ENCODE results near the gene CPT1C. TPM values are rescaled to one million over a fixed set of nuclear protein-coding genes. Genes with fewer than 3 reads are reported as not detected.

CPT1C gene
- polyA plus RNA-seq (2013, experiment 1 of 2), result 19.7 TPM
- polyA plus RNA-seq (2013, experiment 2 of 2), result 26.9 TPM

- Histone ChIP-seq H3K36me3 (ENCODE audit: insufficient read depth, low read length) (peaks cover 32% of the 10 kb centered on the region), H3K4me1 (ENCODE audit: insufficient read depth, low read length) (peaks cover 6% of the 10 kb centered on the region), H3K4me3 (ENCODE audit: low read length) (peak within 1 kb of the TSS; percentile 67), H3K9me3 (ENCODE audit: insufficient read depth, low read depth, low read length) (no peaks in the 10 kb centered on the region), H3K9ac (ENCODE audit: low read depth, low read length) (peak within 1 kb of the TSS; percentile 73), H3K27ac (ENCODE audit: low read depth, low read length) (peak within 1 kb of the TSS; percentile 78), H3K27me3 (ENCODE audit: insufficient read depth, low read length) (no peaks in the 10 kb centered on the region)
- 9% methylated on average over 38 of the region's 38 CpGs for WGBS
Observed at GRCh38 chr19:49690656-49691242, at the start of gene CPT1C. TSS of gene CPT1C (plus strand) at chr19:49691116. CDS start at chr19:49692253, 1,137 bp downstream.

- H3K9me3 ChIP-seq (ENCODE audit: insufficient read depth, low read depth, low read length), result no peaks in the 10 kb centered on the region
- H3K4me1 ChIP-seq (ENCODE audit: insufficient read depth, low read length), result peaks cover 13% of the 10 kb centered on the region
- H3K27me3 ChIP-seq (ENCODE audit: insufficient read depth, low read length), result no peaks in the 10 kb centered on the region
- peak within 1 kb of the TSS; percentile 76 for H3K4me3 ChIP-seq (ENCODE audit: low read length)
- peak within 1 kb of the TSS; percentile 98 for H3K27ac ChIP-seq (ENCODE audit: low read depth, low read length)
- H3K36me3 ChIP-seq (ENCODE audit: insufficient read depth, low read length), result peaks cover 21% of the 10 kb centered on the region
- WGBS, result under 1% methylated on average over 87 of the region's 87 CpGs
- peak within 1 kb of the TSS; percentile 96 for H3K9ac ChIP-seq (ENCODE audit: low read depth, low read length)
Observed at GRCh38 chr19:49641688-49642491, 49.0 kb upstream of the CPT1C start, which contains the start of gene SCAF1. TSS of gene SCAF1 (plus strand) at chr19:49642209. CDS start at chr19:49645027, 2,818 bp downstream.

GRCh38 chr19:49642492-49643035 lies 48.4 kb upstream of the CPT1C start:
- Histone ChIP-seq H3K4me1 (ENCODE audit: insufficient read depth, low read length) (peaks cover 13% of the 10 kb centered on the region), H3K9me3 (ENCODE audit: insufficient read depth, low read depth, low read length) (no peaks in the 10 kb centered on the region), H3K27ac (ENCODE audit: low read depth, low read length) (peak overlapping the region; percentile 86), H3K36me3 (ENCODE audit: insufficient read depth, low read length) (peaks cover 28% of the 10 kb centered on the region), H3K4me3 (ENCODE audit: low read length) (peak overlapping the region; percentile 76), H3K27me3 (ENCODE audit: insufficient read depth, low read length) (no peaks in the 10 kb centered on the region), H3K9ac (ENCODE audit: low read depth, low read length) (peak overlapping the region; percentile 94)
- 12% methylated on average over 5 of the region's 5 CpGs for WGBS

GRCh38 chr19:49643466-49643865 lies 47.5 kb upstream of the CPT1C start:
- Histone ChIP-seq H3K27me3 (ENCODE audit: insufficient read depth, low read length) (no peaks in the 10 kb centered on the region), H3K9ac (ENCODE audit: low read depth, low read length) (no peak overlapping the region), H3K4me1 (ENCODE audit: insufficient read depth, low read length) (peaks cover 11% of the 10 kb centered on the region), H3K27ac (ENCODE audit: low read depth, low read length) (no peak overlapping the region), H3K9me3 (ENCODE audit: insufficient read depth, low read depth, low read length) (no peaks in the 10 kb centered on the region), H3K4me3 (ENCODE audit: low read length) (peak overlapping the region; percentile 76), H3K36me3 (ENCODE audit: insufficient read depth, low read length) (peaks cover 35% of the 10 kb centered on the region)
- WGBS, result 91% methylated on average over 2 of the region's 2 CpGs

GRCh38 chr19:49645592-49645991 lies 45.3 kb upstream of the CPT1C start:
- peaks cover 8% of the 10 kb centered on the region for H3K4me1 ChIP-seq (ENCODE audit: insufficient read depth, low read length)
- no peak overlapping the region for H3K4me3 ChIP-seq (ENCODE audit: low read length)
- no peaks in the 10 kb centered on the region for H3K27me3 ChIP-seq (ENCODE audit: insufficient read depth, low read length)
- no peaks in the 10 kb centered on the region for H3K9me3 ChIP-seq (ENCODE audit: insufficient read depth, low read depth, low read length)
- no peak overlapping the region for H3K27ac ChIP-seq (ENCODE audit: low read depth, low read length)
- 97% methylated on average over 11 of the region's 11 CpGs for WGBS
- no peak overlapping the region for H3K9ac ChIP-seq (ENCODE audit: low read depth, low read length)
- peaks cover 53% of the 10 kb centered on the region for H3K36me3 ChIP-seq (ENCODE audit: insufficient read depth, low read length)

- peaks cover 8% of the 10 kb centered on the region for H3K4me1 ChIP-seq (ENCODE audit: insufficient read depth, low read length)
- H3K4me3 ChIP-seq (ENCODE audit: low read length), result no peak overlapping the region
- H3K27ac ChIP-seq (ENCODE audit: low read depth, low read length), result no peak overlapping the region
- 95% methylated on average over 13 of the region's 13 CpGs for WGBS
- H3K27me3 ChIP-seq (ENCODE audit: insufficient read depth, low read length), result no peaks in the 10 kb centered on the region
- H3K9me3 ChIP-seq (ENCODE audit: insufficient read depth, low read depth, low read length), result no peaks in the 10 kb centered on the region
- no peak overlapping the region for H3K9ac ChIP-seq (ENCODE audit: low read depth, low read length)
- peaks cover 54% of the 10 kb centered on the region for H3K36me3 ChIP-seq (ENCODE audit: insufficient read depth, low read length)
Observed at GRCh38 chr19:49645995-49646394, 44.9 kb upstream of the CPT1C start.

GRCh38 chr19:49646586-49646985 lies 44.3 kb upstream of the CPT1C start:
- Histone ChIP-seq H3K9me3 (ENCODE audit: insufficient read depth, low read depth, low read length) (no peaks in the 10 kb centered on the region), H3K4me1 (ENCODE audit: insufficient read depth, low read length) (peaks cover 8% of the 10 kb centered on the region), H3K27ac (ENCODE audit: low read depth, low read length) (no peak overlapping the region), H3K4me3 (ENCODE audit: low read length) (no peak overlapping the region), H3K27me3 (ENCODE audit: insufficient read depth, low read length) (no peaks in the 10 kb centered on the region), H3K9ac (ENCODE audit: low read depth, low read length) (no peak overlapping the region), H3K36me3 (ENCODE audit: insufficient read depth, low read length) (peaks cover 59% of the 10 kb centered on the region)
- WGBS, result 94% methylated on average over 17 of the region's 17 CpGs

GRCh38 chr19:49651029-49651819 lies 39.7 kb upstream of the CPT1C start:
- no peaks in the 10 kb centered on the region for H3K9me3 ChIP-seq (ENCODE audit: insufficient read depth, low read depth, low read length)
- no peaks in the 10 kb centered on the region for H3K27me3 ChIP-seq (ENCODE audit: insufficient read depth, low read length)
- no peak overlapping the region for H3K27ac ChIP-seq (ENCODE audit: low read depth, low read length)
- 96% methylated on average over 72 of the region's 72 CpGs for WGBS
- H3K9ac ChIP-seq (ENCODE audit: low read depth, low read length), result no peak overlapping the region
- no peak overlapping the region for H3K4me3 ChIP-seq (ENCODE audit: low read length)
- H3K4me1 ChIP-seq (ENCODE audit: insufficient read depth, low read length), result no peaks in the 10 kb centered on the region
- H3K36me3 ChIP-seq (ENCODE audit: insufficient read depth, low read length), result peaks cover 82% of the 10 kb centered on the region

- Histone ChIP-seq H3K9me3 (ENCODE audit: insufficient read depth, low read depth, low read length) (no peaks in the 10 kb centered on the region), H3K4me1 (ENCODE audit: insufficient read depth, low read length) (no peaks in the 10 kb centered on the region), H3K36me3 (ENCODE audit: insufficient read depth, low read length) (peaks cover 82% of the 10 kb centered on the region), H3K4me3 (ENCODE audit: low read length) (no peak overlapping the region), H3K27me3 (ENCODE audit: insufficient read depth, low read length) (no peaks in the 10 kb centered on the region), H3K9ac (ENCODE audit: low read depth, low read length) (no peak overlapping the region), H3K27ac (ENCODE audit: low read depth, low read length) (no peak overlapping the region)
- 97% methylated on average over 110 of the region's 110 CpGs for WGBS
Observed at GRCh38 chr19:49651820-49652550, 38.9 kb upstream of the CPT1C start.
